Neuronal stem cell (in vitro differentiated cells): Measurements from ENCODE around the gene LRRC70.

ENCODE experiments used
- DNase-seq: peaks from one replicate; pipeline ENCODE4 v3.0.0-alpha.2; 2013; ENCODE audit warnings: low spot score
- H2AFZ ChIP-seq: one replicate; pipeline ENCODE4 v1.6.1; 2013; ENCODE audit warnings: mild to moderate bottlenecking, low read length, inconsistent platforms
- H2AK5ac ChIP-seq: 2 replicates; pipeline ENCODE4 v1.6.1; 2013; ENCODE audit warnings: low read depth, mild to moderate bottlenecking, inconsistent platforms, low read length, moderate library complexity, mixed read lengths
- H2BK120ac ChIP-seq: 2 replicates; pipeline ENCODE4 v1.6.1; 2013; ENCODE audit warnings: low read depth, mild to moderate bottlenecking, inconsistent platforms, low read length, moderate library complexity, mixed read lengths
- H2BK12ac ChIP-seq: one replicate; pipeline ENCODE4 v1.6.1; 2013; ENCODE audit warnings: low read length, inconsistent platforms
- H2BK15ac ChIP-seq: 2 replicates; pipeline ENCODE4 v1.6.1; 2013; ENCODE audit warnings: mild to moderate bottlenecking, low read length, inconsistent platforms, mixed read lengths
- H2BK5ac ChIP-seq: one replicate; pipeline ENCODE4 v1.6.1; 2013; ENCODE audit warnings: inconsistent platforms, mild to moderate bottlenecking, low read length, moderate library complexity
- H3K14ac ChIP-seq: one replicate; pipeline ENCODE4 v1.6.1; 2013; ENCODE audit warnings: low read length, inconsistent platforms
- H3K18ac ChIP-seq: 2 replicates; pipeline ENCODE4 v1.6.1; 2013; ENCODE audit warnings: low read length, inconsistent platforms
- H3K23ac ChIP-seq: 2 replicates; pipeline ENCODE4 v1.6.1; 2013; ENCODE audit warnings: low read depth, mild to moderate bottlenecking, mixed read lengths, low read length, inconsistent platforms; ENCODE audit not compliant: poor library complexity
- H3K27ac ChIP-seq: replicated peaks from 3 replicates; pipeline ENCODE4 v1.5.1; 2013; ENCODE audit warnings: low read length, inconsistent platforms
- H3K27me3 ChIP-seq, 3 experiments: 2 replicates each; pipeline ENCODE4 v1.6.1; 2013; ENCODE audit warnings: low read length in 3 of 3, mild to moderate bottlenecking in 2 of 3, inconsistent platforms in 1 of 3, low read depth in 1 of 3, mixed read lengths in 1 of 3, moderate library complexity in 1 of 3; ENCODE audit not compliant: control insufficient read depth in 3 of 3, insufficient read depth in 3 of 3
- H3K36me3 ChIP-seq, 2 donors: replicated peaks in 1 of 2; 2 replicates each; pipeline ENCODE4 v1.6.1; 2013; ENCODE audit warnings: low read length in 2 of 2; ENCODE audit not compliant: control insufficient read depth in 2 of 2, insufficient read depth in 2 of 2
- H3K4ac ChIP-seq: 2 replicates; pipeline ENCODE4 v1.6.1; 2013; ENCODE audit warnings: inconsistent platforms, mild to moderate bottlenecking, low read length, moderate library complexity
- H3K4me1 ChIP-seq, 2 donors: 1 replicate in 1 of 2; 2 replicates in 1 of 2; pipeline ENCODE4 v1.6.1; 2013; ENCODE audit warnings: low read length in 2 of 2, low read depth in 1 of 2; ENCODE audit not compliant: control insufficient read depth in 2 of 2, insufficient read depth in 1 of 2
- H3K4me2 ChIP-seq: one replicate; pipeline ENCODE4 v1.6.1; 2013; ENCODE audit warnings: mild to moderate bottlenecking, low read length, inconsistent platforms; ENCODE audit not compliant: insufficient read depth, poor library complexity, severe bottlenecking
- H3K4me3 ChIP-seq, 2 donors: 2 replicates each; pipeline ENCODE4 v1.5.1; 2013; ENCODE audit warnings: low read length in 2 of 2, mild to moderate bottlenecking in 2 of 2, inconsistent platforms in 1 of 2, moderate library complexity in 1 of 2
- H3K79me1 ChIP-seq: one replicate; pipeline ENCODE4 v1.6.1; 2013; ENCODE audit warnings: low read depth, mild to moderate bottlenecking, inconsistent platforms, low read length, moderate library complexity
- H3K9ac ChIP-seq: one replicate; pipeline ENCODE4 v1.6.1; 2013; ENCODE audit warnings: mild to moderate bottlenecking, low read depth, low read length, inconsistent platforms; ENCODE audit not compliant: poor library complexity
- H3K9me3 ChIP-seq, 2 donors: replicated peaks in 1 of 2; 2 replicates each; pipeline versions ENCODE3 to v1.6.1; 2013; ENCODE audit warnings: low read length in 2 of 2, mild to moderate bottlenecking in 2 of 2, inconsistent platforms in 1 of 2, low read depth in 1 of 2, mixed read lengths in 1 of 2, moderate library complexity in 1 of 2; ENCODE audit not compliant: control insufficient read depth in 2 of 2, insufficient read depth in 1 of 2
- H4K8ac ChIP-seq: one replicate; pipeline ENCODE4 v1.6.1; 2013; ENCODE audit warnings: low read depth, mild to moderate bottlenecking, inconsistent platforms, low read length, moderate library complexity
- H4K91ac ChIP-seq: one replicate; pipeline ENCODE4 v1.6.1; 2013; ENCODE audit warnings: low read length, low read depth, mild to moderate bottlenecking, inconsistent platforms; ENCODE audit not compliant: poor library complexity
- WGBS, 2 donors: extraction: QIAGEN DNeasy Blood & Tissue Kit; methylation state at CpG; one replicate each; pipeline ENCODE4 v1.1.7; 2013; ENCODE audit warnings: missing lambda C conversion rate in 2 of 2, mixed read lengths in 1 of 2; ENCODE audit not compliant: insufficient read length in 2 of 2, insufficient replicate concordance in 1 of 2; ENCODE audit errors: extremely low coverage in 2 of 2; 5-methylcytosine and 5-hydroxymethylcytosine counted together

Gene LRRC70

DNA sequence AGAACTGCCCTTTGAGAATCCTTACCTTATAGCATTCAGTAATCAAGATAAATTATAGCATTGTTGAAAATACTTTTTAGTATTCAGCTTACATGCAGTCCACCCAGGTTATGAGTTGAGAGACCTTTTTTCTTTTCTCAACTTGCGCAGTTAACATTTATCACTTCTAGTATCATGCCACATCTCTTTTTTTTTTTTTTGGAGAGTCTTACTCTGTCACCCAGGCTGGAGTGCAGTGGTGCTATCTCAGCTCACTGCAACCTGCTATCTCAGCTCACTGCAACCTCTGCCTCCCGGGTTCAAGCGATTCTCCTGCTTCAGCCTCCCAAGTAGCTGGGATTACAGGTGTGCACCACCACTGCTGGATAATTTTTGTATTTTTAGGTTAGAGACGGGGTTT, 29.0 kb downstream of the LRRC70 start:
- Histone ChIP-seq H3K27ac (no peak overlapping the region), H3K14ac (no peak overlapping the region), H3K79me1 (no peaks in the 10 kb centered on the region), H3K9ac (no peak overlapping the region), H2BK15ac (no peak overlapping the region), H3K9me3 (no peaks in the 10 kb centered on the region), H2BK5ac (no peak overlapping the region), H2BK120ac (no peak overlapping the region), H3K23ac (no peak overlapping the region), H3K36me3 (peaks cover 0 to 27% of the 10 kb centered on the region in 2 donors), H3K4me3 (no peak overlapping the region), H4K91ac (no peak overlapping the region), H3K4me2 (no peak overlapping the region), H2AK5ac (no peak overlapping the region), H3K4me1 (no peaks in the 10 kb centered on the region), H3K4ac (no peak overlapping the region), H3K18ac (no peak overlapping the region), H4K8ac (no peak overlapping the region), H2BK12ac (no peak overlapping the region), H2AFZ (no peak overlapping the region), H3K27me3 (no peaks in the 10 kb centered on the region)
- WGBS, 2 donors: no CpG with 5 or more reads among the region's 4 CpGs
- no peak for DNase-seq

DNA sequence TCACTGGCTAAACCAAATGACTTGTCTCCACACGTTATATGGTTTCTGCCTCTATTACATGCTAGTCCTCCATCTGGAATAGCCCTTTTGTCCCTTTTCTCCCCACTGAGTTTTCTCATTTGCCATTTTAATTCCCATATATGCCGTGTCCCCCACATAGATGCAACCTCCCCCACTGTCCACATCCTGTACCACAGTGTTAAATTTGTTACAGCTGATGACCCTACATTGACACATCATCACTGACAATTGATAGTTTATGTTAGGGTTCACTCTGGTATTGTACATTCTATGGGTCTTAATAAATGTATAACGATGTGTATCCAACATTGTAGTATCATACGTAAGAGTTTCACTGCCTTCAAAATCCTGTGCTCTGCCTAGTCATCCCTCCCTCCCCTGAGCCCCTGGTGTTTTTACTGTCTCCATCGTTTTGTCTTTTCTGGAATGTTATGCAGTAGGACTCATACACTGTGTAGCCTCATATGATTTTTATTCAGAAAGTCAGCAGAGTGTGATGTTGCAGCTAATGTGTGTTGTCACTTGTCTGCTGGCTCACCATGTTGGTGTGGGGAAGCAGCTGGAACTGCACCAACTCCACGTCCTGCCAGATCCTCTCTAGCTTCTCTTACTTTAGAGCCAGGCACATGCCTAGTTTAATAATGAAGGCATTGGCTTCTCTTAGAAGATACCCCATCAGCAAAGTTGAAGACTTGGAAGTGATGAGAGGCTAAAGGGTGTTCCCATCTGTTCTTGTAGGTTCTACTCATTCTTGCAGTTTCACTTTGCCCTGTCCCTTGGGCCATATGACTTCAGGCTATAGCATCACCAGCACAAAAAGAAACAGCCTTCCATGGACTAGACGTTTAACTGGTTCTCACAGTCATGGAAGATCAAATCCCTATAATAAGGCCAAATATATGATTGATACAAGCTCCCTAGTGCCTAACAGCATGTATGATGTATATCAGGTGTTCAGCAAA, 30.2 kb downstream of the LRRC70 start:
- H4K8ac ChIP-seq: no peak overlapping the region

GRCh38 chr5:62614355-62614754, 35.7 kb downstream of the LRRC70 start:
- no peak overlapping the region for H3K9ac ChIP-seq
- no peak overlapping the region for H2BK120ac ChIP-seq
- H3K4me3 ChIP-seq: no peak overlapping the region
- no peak overlapping the region for H3K27ac ChIP-seq
- peaks cover 4 to 12% of the 10 kb centered on the region in 2 donors for H3K9me3 ChIP-seq
- H3K18ac ChIP-seq: no peak overlapping the region
- H2AK5ac ChIP-seq: no peak overlapping the region
- no peak overlapping the region for H3K4me2 ChIP-seq
- H2BK15ac ChIP-seq: no peak overlapping the region
- no peak overlapping the region for H4K91ac ChIP-seq
- H3K36me3 ChIP-seq: peaks cover 7 to 18% of the 10 kb centered on the region in 2 donors
- no peaks in the 10 kb centered on the region for H3K27me3 ChIP-seq
- no peak overlapping the region for H2AFZ ChIP-seq
- H3K14ac ChIP-seq: no peak overlapping the region
- no peak overlapping the region for H4K8ac ChIP-seq
- H3K4me1 ChIP-seq: no peaks in the 10 kb centered on the region
- H3K79me1 ChIP-seq: no peaks in the 10 kb centered on the region
- no peak for DNase-seq
- H2BK12ac ChIP-seq: peak overlapping the region; percentile 2
- WGBS, 2 donors: no CpG with 5 or more reads among the region's 8 CpGs
- H3K4ac ChIP-seq: no peak overlapping the region
- H3K23ac ChIP-seq: no peak overlapping the region
- no peak overlapping the region for H2BK5ac ChIP-seq

More for the DNA sequence above, 30.2 kb downstream of the LRRC70 start:
- H4K91ac ChIP-seq: no peak overlapping the region
- no peaks in the 10 kb centered on the region for H3K79me1 ChIP-seq
- no peak overlapping the region for H3K9ac ChIP-seq
- H2AK5ac ChIP-seq: no peak overlapping the region
- H3K27ac ChIP-seq: no peak overlapping the region
- H3K4me2 ChIP-seq: no peak overlapping the region
- H2BK15ac ChIP-seq: no peak overlapping the region
- no peak overlapping the region for H3K4me3 ChIP-seq
- H3K18ac ChIP-seq: no peak overlapping the region
- H3K9me3 ChIP-seq: no peaks in the 10 kb centered on the region
- H3K23ac ChIP-seq: no peak overlapping the region
- H2BK12ac ChIP-seq: no peak overlapping the region
- H2AFZ ChIP-seq: no peak overlapping the region
- no peak overlapping the region for H3K4ac ChIP-seq
- no peak overlapping the region for H2BK5ac ChIP-seq
- no CpG with 5 or more reads among the region's 7 CpGs for WGBS, 2 donors
- H3K4me1 ChIP-seq: no peaks in the 10 kb centered on the region
- DNase-seq: no peak
- H3K36me3 ChIP-seq: peaks cover 0 to 22% of the 10 kb centered on the region in 2 donors
- H3K27me3 ChIP-seq: no peaks in the 10 kb centered on the region
- no peak overlapping the region for H2BK120ac ChIP-seq
- no peak overlapping the region for H3K14ac ChIP-seq

DNA sequence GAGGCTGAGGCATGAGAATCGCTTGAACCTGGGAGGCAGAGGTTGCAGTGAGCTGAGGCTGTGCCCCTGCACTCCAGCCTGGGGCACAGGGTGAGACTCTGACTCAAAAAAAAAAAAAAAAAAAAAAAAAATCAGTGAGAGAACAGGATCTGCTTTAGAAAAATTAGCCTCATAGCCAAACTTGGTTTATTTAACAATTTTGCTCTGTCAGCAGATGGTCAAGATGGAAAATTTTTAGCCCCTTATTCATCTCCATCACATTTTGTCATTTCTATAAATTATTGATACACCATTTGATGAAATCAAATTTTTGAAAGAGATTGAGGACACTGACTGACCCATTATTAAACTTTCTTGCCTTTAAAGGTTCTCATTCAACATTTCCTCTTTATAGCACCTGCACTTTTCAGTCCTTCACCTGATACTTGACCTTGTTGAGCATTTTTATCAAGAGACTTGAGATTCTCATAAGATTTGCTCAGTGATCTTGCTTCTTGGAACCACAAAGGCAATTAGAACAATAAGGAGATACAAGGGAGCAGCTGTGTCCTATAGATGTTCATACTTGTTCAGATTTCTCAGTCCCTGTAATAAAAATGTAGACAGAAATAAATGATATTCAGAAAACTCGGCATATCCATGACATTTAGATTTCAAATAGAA, 38.1 kb downstream of the LRRC70 start:
- H3K27ac ChIP-seq: no peak overlapping the region
- WGBS, 2 donors: no CpG with 5 or more reads among the region's 2 CpGs
- H3K36me3 ChIP-seq: peaks cover 7 to 14% of the 10 kb centered on the region in 2 donors
- no peak overlapping the region for H3K4me3 ChIP-seq
- H2BK12ac ChIP-seq: no peak overlapping the region
- H4K91ac ChIP-seq: no peak overlapping the region
- no peak overlapping the region for H2BK15ac ChIP-seq
- no peaks in the 10 kb centered on the region for H3K79me1 ChIP-seq
- H3K9ac ChIP-seq: no peak overlapping the region
- peaks cover 0 to 2% of the 10 kb centered on the region in 2 donors for H3K4me1 ChIP-seq
- H3K27me3 ChIP-seq: no peaks in the 10 kb centered on the region
- no peak overlapping the region for H2AFZ ChIP-seq
- H2BK5ac ChIP-seq: no peak overlapping the region
- no peak overlapping the region for H3K4ac ChIP-seq
- no peak overlapping the region for H2BK120ac ChIP-seq
- H3K4me2 ChIP-seq: no peak overlapping the region
- no peak for DNase-seq
- no peak overlapping the region for H2AK5ac ChIP-seq
- H3K18ac ChIP-seq: no peak overlapping the region
- no peak overlapping the region for H3K14ac ChIP-seq
- H4K8ac ChIP-seq: no peak overlapping the region
- no peak overlapping the region for H3K23ac ChIP-seq
- peaks cover 4 to 12% of the 10 kb centered on the region in 2 donors for H3K9me3 ChIP-seq
